AG08396 (cell line): ENCODE measurements around the gene DDX31.
"Not testable (repeated sequence)": the region's sequence is repeated elsewhere in the genome, so short reads cannot be mapped to it uniquely, and the experiment has no call there.

Experiments used
- DNase-seq: peaks from one replicate; pipeline ENCODE4 v3.0.0; 2012; ENCODE audit warnings: low spot score, mixed read lengths

The DDX31 gene

DNA sequence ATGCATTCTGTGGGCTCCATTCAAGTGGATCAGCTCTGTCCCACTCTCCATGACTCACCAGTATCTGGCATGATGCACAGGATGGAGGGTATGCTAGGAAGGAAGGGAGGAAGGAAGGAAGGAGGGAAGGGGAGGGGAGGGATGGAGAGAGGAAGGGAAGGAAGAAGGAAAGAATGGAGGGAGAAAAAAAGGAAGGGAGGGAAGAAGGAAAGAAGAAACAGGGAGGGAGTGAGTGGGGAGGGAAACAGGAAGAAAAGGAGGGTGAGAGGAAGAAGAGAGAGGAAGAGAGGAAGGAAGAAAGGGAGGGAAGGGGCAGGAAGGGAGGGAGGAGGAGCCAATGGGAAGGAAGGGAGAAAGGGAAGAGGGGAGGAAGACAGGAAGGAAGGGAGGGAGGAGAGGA is 92.7 kb downstream of the DDX31 start:
- no peak for DNase-seq

DNA sequence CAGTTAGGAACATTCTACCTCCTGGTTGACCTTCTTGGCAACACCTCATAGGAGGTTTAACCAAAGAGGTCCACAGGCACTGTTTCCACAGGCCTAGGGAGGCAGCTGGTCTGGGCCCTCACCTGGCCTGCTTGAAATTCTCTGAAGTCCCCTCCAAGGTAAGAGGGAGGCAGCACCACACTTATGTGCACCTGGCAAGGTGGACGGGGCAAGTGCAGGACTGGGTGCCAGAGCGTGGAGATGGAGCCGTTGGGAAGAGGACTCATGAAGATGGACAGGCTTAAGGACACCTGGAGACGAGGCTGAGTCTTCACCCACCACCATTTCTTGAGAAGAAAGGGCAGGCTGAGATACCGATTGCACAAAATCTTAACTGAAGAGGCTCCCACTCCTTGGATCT is 94.0 kb downstream of the DDX31 start:
- DNase-seq = no peak

DNA sequence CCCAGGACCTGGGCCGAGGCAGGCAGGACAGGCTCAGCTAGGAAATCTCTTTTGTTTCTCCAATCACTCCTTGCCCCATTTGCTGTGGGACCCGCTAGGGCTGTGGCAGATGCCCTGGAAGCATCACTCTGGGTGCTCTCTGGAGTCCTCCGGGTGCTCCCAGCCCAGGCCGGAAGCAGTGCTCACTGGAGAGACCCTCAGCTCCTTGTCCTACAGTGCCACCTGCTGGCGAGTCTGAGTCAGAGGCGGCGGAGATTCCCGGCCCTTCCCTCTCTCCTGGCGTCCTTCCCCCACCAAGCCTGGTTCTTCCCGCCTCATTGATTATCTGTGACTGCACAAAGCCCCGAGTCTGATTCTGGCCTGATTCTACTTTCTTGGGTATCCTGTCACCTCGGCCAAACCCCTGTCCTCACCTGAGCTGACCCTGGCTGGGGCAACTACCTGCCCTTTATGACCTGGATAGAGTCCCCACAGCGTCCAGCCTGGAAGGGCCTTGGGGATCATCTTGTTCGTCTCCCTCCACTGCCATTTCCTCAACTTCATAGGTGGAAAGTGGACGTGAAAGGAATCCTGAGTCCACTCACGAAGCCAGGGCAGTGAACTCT is 94.7 kb downstream of the DDX31 start:
- DNase-seq = peak; percentile 90

DNA sequence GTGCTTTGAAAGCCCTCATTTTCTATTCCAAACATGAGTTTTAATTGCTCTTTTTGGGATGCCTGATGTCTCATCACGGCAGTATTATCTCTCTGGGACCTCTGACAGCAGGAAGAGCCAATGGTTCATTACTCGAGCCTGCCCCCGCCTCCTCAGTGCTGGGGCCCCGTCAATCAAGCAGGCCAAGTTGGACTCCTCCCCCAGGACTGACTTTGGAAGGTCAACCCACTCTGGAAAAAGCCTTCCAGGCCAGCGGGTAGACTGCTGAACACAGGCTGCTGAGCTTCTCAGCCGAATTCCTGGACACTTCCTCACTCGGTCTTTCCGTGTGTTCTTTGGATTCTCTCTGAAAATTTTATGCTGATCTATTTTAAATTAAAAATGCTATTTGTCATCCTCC is 96.9 kb downstream of the DDX31 start:
- no peak for DNase-seq

- DNase-seq = no peak
Measured at GRCh38 chr9:132571806-132572600, 97.8 kb downstream of the DDX31 start.

- DNase-seq = not testable (repeated sequence)
Measured at GRCh38 chr9:132568787-132569186, 101.0 kb downstream of the DDX31 start.

GRCh38 chr9:132564526-132564925 is 105.3 kb downstream of the DDX31 start:
- DNase-seq = no peak

DNA sequence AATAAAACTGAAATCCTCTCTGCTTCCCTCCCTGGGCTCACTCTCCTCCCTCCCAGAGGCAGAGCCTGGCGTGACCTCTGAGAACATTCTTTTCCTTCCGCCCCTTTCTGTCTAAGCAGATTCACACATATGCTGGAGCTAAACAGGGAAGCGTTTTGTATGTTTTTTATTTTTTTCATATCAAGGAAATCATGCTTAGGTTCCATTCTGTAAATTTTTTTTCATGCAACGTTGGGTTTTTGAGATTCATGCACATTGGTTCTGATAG is 107.5 kb downstream of the DDX31 start:
- no peak for DNase-seq

- no peak for DNase-seq
Measured at GRCh38 chr9:132560616-132561202, 109.1 kb downstream of the DDX31 start.

DNA sequence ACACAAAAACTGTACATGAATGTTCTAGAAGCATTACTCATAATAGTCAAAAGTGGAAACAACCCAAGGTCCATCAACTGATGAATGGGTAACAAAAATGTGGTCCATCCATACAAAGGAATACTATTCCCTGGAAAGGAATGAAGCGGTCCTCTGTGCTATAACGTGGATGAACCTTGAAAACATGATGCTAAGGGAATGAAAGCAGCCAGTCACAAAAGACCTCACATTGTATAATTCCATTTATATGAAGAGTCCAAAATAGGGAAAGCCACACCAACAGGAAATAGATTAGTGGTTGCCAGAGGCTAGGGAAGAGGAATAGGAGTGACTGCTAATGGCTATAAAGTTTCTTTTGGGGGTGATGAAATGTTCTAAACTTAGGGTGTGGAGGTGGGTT is 110.1 kb downstream of the DDX31 start:
- no peak for DNase-seq

DNA sequence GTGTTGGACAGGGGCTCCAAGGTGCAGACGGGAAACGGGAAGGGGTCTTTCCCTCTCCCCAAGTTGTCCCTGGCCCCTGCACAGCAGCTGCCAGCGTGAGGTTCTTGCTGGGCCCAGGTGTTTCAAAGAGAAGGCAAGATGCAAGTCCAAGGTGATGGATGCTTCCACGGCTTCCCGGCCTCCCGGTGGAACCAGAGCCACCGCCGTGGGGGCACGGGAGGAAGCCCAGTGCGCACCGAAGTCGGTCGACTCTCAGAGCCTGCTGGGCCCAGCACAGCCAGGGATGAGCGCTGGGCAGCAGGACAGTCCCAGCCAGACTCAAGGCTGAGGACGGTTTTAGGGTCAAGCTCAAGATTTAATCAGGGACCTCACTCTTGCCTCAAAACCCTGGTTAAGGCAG is 112.6 kb downstream of the DDX31 start:
- DNase-seq = no peak

- no peak for DNase-seq
Measured at GRCh38 chr9:132556714-132557113, 113.1 kb downstream of the DDX31 start.

- no peak for DNase-seq
Measured at GRCh38 chr9:132556235-132556634, 113.5 kb downstream of the DDX31 start.

GRCh38 chr9:132555528-132555927 is 114.3 kb downstream of the DDX31 start:
- DNase-seq = no peak

DNA sequence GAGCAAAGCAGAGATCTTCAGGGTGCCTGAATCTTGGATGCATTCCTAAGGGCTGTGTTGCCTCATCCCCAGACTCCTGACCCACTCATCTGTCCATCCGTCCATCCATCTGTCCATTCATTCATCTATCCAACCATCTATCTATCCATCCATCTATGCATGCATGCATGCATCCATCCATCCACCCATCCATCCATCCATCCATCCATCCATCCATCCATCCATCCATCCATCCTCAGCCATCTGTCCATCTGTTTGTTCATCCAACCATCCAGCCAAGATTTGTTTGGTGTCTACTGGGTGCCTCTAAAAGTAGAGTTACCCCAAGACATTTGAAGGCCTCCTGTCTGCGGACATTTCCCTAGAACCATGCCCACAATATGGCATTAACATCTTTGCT is 115.0 kb downstream of the DDX31 start:
- DNase-seq = no peak

DNA sequence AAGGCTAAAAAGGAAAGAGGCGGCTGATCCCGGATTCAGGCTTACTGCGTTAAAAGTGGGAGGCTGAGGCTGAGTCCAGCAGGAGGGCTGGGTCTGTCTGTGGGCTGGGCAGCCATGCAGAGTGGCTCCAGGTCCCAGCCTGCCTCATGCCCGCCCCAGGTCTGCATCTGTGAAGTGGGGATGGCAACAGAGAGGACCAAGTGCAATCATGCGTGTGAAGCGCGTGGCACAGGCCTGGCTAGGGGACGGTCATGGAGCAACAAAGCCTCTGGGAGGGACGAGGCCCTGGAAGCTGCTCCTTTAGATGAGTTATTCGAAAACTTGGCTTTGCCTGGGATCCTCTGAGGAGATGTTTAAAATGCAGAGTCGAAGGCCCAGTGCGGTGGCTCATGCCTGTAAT is 117.7 kb downstream of the DDX31 start:
- DNase-seq = no peak

- DNase-seq = no peak
Measured at GRCh38 chr9:132551556-132551955, 118.2 kb downstream of the DDX31 start.

DNA sequence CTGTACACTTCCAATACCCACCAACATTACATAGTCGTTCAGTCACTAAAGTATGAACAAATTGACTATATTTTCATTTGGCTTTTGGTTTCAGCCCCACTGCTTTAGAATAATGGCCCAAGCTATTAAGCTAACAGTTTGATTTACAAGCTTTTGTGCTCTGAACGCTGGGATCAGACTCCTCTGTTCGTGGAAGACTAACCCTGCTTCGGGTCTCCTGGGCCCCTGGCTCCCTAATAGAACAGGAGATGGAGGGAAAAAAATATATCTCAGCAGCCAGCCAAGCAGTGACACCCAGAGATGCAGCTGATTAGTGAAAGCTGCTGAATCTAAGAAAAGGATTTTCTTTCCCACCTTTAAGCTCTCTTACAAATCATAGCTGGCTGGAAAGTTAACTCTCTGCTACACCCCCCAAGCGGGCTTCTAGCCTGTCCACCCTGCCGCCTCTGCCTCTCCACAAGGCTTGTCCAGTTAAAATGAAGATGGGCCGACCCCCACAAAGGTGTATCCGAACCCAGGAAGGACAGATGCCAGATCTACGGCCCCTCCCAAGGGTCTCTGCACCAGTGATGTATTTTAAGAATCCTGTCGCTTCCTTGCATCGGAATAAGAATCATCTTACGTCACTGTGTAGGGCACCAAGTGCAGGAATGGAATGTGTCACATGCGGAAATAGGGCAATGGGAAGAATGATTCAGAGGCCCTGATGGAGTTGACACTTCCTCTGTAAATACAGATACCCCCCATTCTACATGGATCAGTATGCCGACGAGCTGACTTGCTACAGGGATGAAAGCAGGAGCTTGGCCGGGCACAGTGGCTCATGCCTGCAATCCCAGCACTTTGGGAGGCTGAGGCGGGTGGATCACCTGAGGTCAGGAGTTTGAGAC is 120.8 kb downstream of the DDX31 start:
- no peak for DNase-seq

GRCh38 chr9:132547976-132548730 is 121.6 kb downstream of the DDX31 start:
- no peak for DNase-seq

DNA sequence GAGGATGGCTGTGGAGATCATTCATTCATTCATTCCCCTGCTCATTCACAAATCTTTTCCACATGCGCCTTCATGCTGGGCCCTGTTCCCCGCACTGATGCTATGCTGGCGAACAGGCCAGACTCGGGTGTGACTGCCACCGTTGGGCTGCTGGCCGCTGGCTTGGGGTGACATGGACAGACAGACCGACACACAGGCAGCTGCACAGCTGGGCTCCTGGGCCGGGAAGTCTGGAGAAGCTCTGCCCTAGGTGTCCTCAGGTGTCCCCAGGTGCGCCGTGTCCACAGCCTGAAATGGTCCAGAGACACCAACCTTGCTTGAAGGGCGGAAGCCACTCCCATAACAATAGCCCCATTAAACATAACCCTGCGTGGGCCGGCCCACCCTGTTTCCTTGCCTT is 122.3 kb downstream of the DDX31 start:
- no peak for DNase-seq

- DNase-seq = no peak
Measured at GRCh38 chr9:132547052-132547431, 122.7 kb downstream of the DDX31 start.
